ENCODE measurements around the gene ESRRG. TPM values are rescaled to one million over a fixed set of nuclear protein-coding genes. Genes with fewer than 3 reads are reported as not detected.

The ESRRG gene
- total RNA-seq, result not detected in 2 replicates

GRCh38 chr1:216723274-216723780 lies at the start of gene ESRRG:
TSS of gene ESRRG (minus strand) at chr1:216723429. CDS start at chr1:216723299, 130 bp downstream.

